ENCODE measurements around the gene GOLT1A.
"Not testable (repeated sequence)": the region's sequence is repeated elsewhere in the genome, so short reads cannot be mapped to it uniquely, and the experiment has no call there.

Gene GOLT1A

GRCh38 chr1:204248954-204249353, 35.2 kb upstream of the GOLT1A start:
- DNase-seq, result no peak

DNA sequence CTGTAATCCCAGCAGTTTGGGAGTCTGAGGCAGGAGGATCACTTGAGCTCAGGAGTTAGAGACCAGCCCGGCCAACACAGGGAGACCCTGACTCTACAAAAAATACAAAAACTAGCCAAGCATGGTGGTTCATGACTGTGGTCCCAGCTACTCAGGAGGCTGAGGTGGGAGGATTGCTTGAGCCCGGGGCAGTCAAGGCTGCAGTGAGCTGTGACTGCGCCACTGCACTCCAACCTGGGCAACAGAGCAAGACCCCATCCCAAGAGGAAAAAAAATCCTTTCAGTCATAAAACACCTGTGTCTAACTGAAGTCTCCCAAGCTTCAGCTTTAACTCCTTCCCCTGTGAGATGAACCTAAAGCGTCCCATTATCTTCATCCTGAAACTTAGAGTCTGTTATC, 33.1 kb upstream of the GOLT1A start:
- DNase-seq, result no peak

- no peak for DNase-seq
Measured at GRCh38 chr1:204242920-204243319, 29.1 kb upstream of the GOLT1A start.

GRCh38 chr1:204241914-204242313, 28.1 kb upstream of the GOLT1A start:
- no peak for DNase-seq

DNA sequence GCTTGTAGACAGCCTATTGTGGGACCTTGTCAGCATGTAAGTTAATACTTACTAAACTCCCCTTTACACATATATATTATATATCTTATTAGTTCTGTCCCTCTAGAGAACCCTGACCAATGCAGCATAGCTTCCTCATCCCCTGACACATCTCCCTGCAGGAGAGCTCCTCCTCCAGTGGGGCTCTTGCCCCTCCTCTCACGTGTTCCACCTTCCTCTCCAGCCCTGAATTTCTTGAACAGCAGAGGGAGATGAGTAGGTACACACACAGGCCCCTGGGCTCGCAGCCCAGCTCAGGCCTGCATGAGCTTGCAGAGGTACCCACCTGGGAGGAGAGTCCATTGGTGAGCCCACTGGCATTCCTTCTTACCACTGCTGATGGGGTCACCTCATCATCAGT, 27.3 kb upstream of the GOLT1A start:
- no peak for DNase-seq

DNA sequence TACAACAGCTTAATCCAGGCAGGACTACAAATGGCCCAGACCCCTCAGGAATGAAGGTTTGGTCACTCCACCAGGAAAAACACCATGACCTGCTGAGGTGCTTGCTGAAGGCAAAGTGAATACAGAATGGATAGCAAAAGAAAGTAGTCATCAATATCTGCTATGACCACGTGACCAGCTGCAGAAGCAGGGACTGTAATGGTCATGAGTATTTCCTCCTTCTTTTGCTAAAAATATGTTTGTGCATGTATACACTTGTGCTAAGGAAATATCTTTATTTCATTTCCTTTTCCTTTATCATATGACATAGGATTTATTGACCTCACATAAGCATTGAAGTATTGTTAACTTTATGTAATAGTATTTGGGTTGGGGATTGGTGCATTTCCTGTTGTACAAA, 26.4 kb upstream of the GOLT1A start:
- DNase-seq, result no peak

- not testable (repeated sequence) for DNase-seq
Measured at GRCh38 chr1:204239401-204239800, 25.6 kb upstream of the GOLT1A start.

DNA sequence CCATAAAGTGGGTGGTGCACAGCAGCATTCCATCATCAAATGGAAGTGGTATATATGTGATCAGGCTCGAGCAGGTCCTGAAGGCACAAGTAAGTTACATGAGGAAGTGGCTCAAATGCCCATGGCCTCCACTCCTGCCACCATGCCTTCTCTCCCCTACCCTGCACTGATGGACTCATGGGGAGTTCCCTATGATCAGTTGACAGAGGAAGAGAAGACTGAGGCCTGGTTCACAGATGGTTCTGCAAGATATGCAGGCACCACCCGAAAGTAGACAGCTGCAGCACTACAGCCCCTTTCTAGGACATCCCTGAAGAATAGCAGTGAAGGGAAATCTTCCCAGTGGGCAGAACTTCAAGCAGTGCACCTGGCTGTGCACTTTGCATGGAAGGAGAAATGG, 24.7 kb upstream of the GOLT1A start:
- DNase-seq, result not testable (repeated sequence)

DNA sequence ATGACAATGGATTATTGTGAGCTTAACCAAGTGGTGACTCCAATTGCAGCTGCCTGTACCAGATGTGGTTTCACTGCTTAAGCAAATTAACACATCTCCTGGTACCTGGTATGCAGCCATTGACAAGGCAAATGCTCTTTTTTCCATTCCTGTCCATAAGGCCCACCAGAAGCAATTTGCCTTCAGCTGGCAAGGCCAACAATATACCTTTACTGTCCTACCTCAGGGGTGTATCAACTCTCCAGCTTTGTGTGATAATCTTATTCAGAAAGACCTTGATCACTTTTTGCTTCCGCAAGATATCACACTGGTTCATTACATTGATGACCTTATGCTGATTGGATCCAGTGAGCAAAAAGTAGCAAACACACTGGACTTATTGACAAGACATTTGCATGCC, 23.7 kb upstream of the GOLT1A start:
- not testable (repeated sequence) for DNase-seq

DNA sequence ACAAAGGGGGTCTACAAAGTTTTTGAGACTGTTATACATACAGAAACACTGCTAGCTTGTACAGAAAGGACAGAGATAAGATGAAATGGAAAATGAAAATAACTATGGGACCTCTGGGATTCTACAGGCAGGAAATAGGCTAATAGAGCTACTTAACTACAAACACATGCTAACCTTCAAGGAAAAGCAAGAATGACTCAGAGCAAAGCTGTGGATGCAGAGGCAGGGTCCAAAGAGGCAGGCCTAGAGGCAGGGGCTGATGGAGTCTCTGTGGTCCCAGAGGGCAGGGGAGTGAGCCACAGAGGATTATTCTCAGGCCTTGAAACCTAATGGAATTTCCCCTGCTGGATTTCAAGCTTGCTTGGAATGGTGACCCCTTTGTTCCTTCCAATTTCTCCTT, 18.7 kb upstream of the GOLT1A start:
- DNase-seq, result no peak

- DNase-seq, result no peak
Measured at GRCh38 chr1:204230211-204230610, 16.4 kb upstream of the GOLT1A start.

GRCh38 chr1:204228896-204229295, 15.1 kb upstream of the GOLT1A start:
- DNase-seq, result no peak

GRCh38 chr1:204227996-204228785, 14.4 kb upstream of the GOLT1A start:
- DNase-seq, result no peak

GRCh38 chr1:204227351-204227750, 13.6 kb upstream of the GOLT1A start:
- DNase-seq, result no peak

DNA sequence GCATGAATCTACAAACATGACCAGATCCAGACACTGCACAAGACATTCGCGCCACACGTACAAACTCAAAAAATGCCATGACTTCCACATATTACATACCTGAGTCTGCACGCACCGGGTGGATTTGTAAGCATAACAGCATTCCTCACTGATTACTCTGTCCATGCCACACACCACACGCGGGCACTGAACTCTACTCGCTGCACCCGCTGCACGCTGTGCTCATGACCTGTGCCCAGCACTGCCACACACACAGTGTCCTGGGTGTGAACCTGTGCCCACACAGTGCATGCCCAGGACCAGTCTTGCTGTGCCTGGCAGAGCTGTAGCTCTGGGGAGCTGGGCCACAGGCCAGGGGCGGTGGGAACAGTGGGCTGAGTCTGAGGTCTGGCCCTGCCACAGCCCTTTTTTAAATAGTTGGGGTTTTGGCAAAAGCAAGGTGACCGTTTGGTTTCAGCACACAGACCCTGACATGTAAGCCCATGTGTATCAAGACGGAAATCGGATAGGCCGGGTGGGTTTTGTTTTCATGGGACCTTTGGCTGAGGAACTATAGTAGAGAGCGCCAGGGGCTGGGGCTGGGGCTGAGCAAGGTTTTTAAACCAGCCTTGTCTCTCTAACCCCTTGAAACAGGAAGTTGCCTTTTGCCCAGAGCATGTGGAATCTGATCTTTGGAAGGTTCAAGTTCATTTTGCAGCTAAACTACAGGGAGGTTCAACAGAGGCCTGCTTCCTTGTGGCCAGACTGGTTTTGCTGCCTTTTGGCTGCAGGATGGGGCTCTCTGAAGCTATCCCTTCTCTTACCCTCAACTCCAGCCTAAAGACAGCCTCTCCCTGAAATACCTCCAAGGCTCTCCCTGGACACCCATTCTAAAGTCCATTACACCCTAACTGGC, 12.3 kb upstream of the GOLT1A start:
- DNase-seq, result no peak

DNA sequence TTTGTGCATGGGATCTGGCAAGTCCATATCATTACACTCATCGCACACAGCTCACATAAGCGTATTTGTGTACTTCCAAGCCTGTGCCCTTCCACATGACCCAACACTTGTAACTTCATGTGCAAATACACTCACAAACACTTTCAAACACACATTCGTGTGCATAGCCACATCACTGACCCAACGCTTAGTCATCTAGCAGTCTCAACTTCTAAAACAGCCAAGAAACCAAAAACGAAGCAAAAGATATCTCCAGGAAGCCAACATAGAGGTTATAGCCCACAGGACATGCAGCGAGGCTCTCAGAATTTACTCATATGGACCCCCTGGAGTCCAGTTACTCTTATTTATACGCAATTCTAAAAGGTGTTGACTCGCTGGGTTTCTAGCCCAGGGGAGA, 10.9 kb upstream of the GOLT1A start:
- DNase-seq, result no peak

DNA sequence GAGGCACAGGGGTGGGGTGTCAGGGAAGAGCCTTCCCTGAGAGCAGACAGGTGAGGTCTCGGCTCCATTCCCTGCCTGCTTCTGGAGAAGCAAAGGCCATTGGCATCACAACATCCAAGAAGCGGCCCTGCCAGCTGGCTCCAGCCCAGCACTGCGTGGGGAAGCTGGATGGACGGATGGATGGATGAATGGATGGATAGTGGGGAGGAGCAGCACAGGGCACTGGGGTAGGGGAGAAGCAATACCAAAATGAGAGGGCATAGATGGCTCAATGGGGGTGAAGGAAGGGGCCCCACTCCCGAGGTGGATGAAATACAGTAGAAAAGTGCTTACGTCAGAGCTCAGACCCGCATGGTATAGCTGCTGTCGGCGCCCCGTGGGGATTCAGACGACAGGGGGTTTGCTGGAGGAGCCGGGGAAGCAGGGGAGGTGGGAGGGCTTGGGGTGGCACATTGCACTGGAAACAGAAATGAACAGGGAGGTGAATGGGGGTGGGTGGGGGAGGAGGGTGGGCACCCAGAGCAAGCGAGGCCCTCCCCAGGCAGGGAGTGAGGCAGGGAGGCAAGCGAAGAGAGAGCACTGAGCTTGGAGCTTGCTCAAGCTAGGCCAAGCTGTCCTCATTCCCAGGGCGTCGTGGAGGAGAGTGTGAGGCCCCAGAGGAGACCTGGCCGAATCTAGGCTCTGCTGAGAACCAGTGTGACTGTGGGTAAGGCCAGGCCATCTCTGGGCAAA, 9.5 kb upstream of the GOLT1A start:
- no peak for DNase-seq

- DNase-seq, result no peak
Measured at GRCh38 chr1:204222764-204223055, 8.9 kb upstream of the GOLT1A start.

- DNase-seq, result no peak
Measured at GRCh38 chr1:204222006-204222763, 8.4 kb upstream of the GOLT1A start.

GRCh38 chr1:204221271-204221670, 7.5 kb upstream of the GOLT1A start:
- DNase-seq, result no peak

DNA sequence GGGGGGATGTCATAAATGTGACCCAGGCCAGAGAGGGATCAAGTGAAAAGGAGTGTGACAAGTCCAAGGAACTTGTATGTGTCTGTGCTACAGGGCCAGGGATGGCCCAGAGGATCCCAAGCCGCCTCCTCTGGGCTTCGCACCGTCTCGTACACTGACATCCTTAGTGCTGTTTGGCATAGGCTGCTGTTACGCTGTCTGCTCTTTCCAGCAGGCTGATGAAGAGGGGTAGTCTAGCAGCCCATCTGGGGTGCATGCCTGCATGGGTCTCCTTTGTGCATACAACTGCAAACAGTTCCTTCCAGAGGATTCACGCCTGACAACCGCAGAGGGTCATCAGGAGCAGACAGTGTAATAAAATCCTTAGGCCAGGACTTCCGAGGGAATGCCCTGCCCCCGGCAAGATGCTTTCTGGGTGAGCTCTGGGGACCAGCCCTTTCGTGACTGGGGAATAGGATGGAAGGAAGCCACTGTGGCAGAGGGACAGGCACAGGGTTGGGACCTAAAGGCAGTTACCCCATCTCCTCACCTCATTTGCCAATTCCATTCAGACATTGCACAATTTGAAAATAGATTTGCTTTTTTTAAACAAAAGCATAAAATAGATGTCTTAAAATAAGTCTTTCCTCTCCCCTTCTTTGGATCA, 6.3 kb upstream of the GOLT1A start:
- no peak for DNase-seq

- no peak for DNase-seq
Measured at GRCh38 chr1:204218552-204218951, 4.8 kb upstream of the GOLT1A start.

DNA sequence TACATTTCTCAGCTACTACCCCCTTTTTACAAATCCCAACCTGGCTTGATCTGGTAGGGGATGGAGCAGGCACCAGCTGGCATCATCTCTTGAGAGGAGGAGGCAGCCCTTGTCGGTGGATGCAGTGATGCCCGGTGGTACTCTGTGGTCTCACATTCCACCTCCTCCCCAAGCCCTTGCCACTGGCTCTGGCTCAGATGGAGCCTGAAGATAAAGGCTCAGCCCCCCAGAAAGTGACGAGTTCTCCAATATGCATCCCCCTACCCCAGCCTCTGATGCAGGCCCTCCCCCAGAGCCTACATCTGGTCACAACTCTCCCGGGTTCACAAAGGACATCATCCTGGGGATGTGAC, 3.8 kb upstream of the GOLT1A start:
- DNase-seq, result no peak

All from activated CD4-positive, alpha-beta T cell treated with anti-CD3 and anti-CD28 coated beads, Interleukin-2, amount 50 U/mL, for 4 hours (primary cell).